HS-27A (cell line): ENCODE measurements around the gene ARHGAP42.
A peak's percentile ranks its signal among the peaks of the same experiment; 100 is the strongest.
"Not testable (repeated sequence)": the region's sequence is repeated elsewhere in the genome, so short reads cannot be mapped to it uniquely, and the experiment has no call there.

ENCODE experiments used
- DNase-seq: peaks from one replicate; pipeline ENCODE4 v3.0.0-alpha.2; 2012; ENCODE audit warnings: low read depth, missing footprints

The ARHGAP42 gene

DNA sequence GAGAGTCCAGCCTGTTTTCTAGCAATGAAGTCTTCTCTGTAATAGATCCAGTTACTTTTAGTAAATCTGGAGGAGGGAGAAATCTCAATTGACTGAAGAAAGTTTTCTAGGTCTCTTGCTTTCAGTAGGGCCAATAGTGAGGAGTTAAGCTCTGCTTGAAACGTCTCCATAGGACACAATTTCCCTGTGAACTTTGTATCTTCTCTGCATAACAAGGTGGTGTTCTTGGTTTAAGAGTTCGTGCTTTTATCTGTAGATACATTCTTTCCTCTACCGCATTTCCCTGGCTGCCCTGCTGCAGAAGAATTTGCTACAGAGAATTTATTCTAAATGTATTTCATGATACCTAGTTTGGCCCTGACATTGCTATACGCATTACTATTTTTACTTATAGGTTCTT lies 183.1 kb downstream of the ARHGAP42 start:
- DNase-seq = no peak

DNA sequence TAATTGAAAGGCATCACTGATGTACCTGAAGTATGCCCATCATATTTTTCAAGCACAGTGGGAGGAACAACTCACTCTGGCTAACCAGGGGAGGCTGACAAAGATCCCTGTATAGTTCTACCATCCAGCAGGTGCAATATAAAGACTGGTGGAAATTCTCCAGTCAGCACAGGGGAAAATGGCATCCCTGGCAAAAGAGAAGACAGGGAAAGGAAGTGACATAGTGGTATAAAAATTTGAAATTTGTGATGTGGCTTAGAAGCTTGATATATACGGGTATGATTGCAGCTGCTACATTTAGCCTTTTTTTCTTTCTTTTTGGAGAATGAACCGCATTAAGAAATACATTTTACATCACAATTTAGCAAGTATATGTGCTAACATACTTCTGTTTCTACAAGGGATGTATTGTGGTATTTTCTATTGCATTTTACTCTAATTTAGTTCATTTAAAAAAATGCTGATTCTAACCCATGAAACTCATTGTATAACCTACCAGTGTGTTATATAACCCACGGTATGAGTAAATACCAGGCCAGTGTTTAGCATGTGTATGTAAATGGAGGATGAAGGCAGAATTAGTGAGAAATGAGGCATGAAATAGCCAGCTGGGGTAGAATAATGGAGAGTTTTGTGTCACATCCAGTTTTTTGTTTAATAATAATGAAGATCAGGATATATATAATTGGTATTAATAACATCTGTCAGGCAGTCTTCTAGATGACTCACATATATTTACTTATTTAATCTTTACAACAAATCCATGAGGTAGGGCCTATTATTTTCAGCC lies 186.1 kb downstream of the ARHGAP42 start:
- no peak for DNase-seq

DNA sequence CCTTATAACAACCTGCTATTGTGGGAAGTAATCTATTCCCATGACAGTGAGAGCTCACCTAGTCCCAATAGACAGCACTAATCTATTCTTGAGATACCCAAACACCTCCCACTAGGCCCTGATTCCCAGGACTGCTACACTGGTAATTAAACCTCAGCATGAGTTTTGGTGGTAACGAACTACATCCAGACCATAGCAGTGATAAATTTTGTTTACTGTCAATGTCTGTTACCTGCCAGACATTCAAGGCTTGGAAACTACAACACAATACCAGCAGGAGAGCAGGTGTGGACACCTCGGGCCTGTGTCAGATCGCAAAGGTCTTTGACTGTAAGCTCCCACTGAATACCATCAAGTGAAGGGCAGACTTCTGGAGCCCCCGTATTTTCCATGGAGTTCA lies 187.1 kb downstream of the ARHGAP42 start:
- no peak for DNase-seq

DNA sequence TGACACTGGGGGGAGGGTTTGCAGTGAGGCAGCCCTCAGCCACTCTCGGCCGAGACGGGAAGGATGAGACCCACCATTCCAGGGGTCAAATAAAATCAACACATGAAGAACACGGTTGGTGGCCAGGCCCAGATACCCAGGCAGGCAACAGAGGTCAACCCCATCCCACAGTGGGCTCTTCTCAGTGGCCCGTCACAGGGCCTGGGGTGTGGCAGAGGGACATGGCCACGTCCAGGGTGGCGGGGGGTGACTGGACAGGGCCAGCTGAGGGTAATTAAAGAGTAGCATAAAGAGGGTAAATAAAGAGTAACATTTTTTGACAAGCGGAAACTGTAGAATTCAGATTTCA lies 188.4 kb downstream of the ARHGAP42 start:
- no peak for DNase-seq

DNA sequence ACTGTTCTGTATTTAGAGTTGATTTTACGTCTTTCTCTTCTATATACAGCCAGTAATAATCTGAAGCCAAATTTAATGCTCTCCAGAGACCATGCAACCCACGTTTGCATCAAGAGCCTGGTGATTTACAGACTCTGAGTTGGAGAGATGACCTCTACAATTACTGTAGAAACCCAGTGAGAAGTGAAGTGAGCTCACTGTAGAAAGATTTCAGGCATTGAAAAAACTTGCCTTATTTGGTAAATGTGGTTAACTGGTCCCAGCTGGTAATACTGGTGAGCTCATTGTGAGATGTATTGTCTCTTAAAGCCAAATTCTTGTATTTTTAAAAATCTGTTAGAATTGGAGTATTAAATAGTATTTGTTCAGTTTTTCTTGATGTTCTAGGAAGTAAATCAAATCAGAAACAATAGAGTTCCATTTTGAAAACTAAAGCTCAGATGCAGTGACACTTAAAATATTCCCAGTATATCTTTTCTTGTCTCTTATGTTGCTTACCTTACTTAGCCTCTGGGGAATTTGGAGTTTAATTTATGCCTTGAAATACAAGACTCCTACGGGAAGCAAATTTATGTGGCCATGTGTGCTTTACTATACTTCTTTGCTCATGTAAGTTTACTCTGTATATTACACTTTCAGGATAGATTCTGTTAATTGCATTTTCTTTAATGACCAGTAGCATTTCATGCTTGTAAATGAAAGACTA lies 189.9 kb downstream of the ARHGAP42 start:
- DNase-seq = peak; percentile 71

DNA sequence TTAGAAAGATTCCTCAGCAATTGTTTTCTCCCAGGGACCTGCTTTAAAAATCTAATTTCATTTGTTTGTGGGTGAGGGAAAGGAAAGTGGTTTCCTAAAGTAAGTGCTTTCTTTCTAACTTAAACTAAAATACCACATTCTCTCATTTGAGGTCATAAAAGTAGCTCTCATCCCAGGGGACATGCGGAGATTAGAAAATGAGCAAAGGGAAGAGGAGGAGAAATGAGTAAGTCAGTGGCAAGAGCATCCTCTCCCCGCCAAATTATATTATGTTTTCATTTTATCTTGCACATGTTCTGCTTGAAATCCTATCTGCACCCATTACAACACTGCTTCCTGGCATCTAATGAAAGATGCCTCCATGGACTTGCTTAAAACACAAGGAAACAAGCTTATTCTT lies 191.4 kb downstream of the ARHGAP42 start:
- DNase-seq = no peak

DNA sequence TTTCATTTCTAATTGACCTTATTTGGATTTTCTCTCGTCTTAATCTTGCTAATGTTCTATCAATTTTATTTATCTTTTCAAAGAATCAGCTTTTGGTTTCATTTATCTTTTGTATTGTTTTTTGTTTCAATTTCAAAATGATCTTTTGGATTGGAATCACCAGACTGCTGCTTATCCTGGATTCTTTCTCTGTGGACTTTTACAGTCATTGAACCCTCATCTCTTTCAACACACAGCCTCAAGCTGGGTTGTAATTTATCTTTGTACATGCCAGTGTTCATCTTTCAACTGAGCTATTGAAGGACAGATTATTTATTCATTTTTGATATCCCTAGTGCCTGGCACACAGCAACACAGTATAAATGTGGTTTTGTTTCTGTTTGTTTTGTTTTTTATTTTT lies 195.9 kb downstream of the ARHGAP42 start:
- no peak for DNase-seq

DNA sequence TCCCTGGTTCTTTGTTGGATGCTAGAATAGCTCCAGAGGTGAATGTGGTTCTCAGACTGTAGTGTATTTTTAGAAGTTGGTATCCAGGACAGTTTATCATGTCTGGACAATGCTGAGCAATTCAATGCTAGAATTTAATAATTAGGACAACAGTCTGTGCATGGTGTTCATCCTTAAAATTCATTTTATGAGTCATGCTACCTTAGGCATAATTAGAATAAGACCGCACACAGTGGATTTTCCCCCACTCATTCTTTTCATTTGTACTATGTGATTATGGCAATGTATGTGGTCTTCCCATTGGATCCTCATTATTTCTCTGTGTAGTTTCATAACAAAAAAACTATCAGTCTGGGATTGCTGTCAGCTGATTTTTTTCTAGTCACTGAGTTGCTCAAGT lies 196.7 kb downstream of the ARHGAP42 start:
- DNase-seq = no peak

DNA sequence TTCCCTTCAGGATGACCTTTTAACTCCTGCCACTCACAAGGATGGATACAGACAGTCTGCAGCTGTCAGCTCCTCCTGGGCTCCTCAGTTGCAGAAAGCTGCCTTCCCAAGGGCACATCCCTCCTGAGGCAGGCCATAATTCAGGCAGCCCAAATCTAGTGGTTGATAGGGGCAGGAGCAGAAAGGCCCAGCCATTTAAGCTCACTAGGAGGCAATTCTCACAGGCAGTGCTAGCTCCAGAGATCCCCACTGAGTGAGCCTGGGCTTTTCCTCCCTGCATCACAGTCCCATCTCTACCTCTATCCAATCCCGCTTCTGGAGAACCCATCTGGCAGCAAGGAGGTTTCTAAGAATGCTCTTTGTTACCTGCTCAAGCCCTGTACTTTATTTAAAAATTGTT lies 200.6 kb downstream of the ARHGAP42 start:
- no peak for DNase-seq

DNA sequence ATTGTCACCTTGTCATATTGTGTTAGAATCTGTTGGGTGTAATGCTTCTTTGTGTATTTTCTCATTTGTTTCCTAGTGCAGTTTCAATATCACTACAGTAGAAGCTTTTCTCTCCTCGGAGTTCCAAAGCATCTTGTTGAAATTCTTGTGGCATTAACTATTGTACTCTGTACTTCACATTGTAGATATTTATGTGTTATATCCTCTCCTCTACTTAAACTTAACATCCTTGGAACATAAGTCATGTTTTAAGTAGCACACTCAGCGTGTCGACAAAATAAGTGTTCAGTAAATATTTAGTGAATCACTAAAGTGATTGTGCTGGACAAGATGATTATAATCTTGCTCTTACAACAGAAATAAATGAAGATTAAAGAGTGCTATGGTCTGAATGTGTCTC lies 201.7 kb downstream of the ARHGAP42 start:
- DNase-seq = no peak

DNA sequence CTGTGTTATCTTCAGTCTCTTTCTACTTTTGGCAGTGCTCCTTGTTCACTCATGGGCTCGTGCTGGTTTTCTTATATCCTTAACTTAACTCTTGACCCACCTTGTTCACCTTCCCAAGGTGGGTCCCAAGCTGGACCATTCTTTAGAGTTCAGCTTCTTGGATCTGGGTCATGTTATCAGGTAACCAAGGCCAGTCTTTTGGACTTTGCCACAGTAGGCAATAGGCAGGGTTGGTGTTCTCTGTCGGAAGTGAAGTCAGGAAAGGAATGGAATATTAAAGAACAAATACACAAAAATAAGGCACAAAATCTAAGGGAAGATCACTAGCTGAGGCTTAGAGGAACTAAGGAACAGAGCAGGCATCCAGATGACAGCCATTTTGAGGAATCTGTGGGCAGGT lies 202.7 kb downstream of the ARHGAP42 start:
- no peak for DNase-seq

DNA sequence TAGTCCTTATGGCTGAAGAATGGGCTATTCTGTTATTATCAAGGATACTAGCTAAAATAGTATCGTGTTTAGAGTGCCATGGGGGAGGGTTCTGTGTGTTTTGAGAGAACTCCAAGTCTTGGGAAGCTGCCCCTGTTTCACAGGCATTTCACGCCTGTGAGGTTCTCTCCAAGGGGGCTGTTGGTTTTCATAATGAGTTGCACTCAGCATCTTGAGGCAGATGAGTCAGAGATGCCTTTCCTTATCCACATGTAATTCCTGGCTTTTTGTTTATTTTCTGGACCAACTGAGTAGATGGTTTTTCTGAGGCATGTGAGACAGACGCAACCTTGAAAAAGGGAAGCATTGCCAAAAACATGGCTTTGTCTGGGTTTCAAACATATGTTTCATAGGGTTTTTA lies 203.7 kb downstream of the ARHGAP42 start:
- peak; percentile 39 for DNase-seq

DNA sequence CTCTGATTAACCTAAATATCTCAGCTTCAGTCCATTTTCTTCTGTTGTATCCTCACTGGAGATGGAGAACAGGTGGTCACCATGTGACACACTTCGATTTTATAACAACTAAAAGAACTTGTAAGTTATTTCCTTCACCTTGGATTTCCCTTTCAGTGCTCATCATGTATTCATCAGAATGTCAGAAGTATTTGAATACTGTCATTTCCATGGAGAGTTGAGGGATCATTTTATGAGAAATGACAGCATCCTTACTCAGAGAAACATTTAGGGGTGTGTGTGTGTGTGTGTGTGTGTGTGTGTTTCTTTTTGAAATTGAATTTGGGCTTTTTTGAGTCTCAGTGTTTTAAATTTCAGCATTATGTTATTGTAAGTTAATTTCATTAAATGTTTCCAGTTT lies 205.8 kb downstream of the ARHGAP42 start:
- no peak for DNase-seq

DNA sequence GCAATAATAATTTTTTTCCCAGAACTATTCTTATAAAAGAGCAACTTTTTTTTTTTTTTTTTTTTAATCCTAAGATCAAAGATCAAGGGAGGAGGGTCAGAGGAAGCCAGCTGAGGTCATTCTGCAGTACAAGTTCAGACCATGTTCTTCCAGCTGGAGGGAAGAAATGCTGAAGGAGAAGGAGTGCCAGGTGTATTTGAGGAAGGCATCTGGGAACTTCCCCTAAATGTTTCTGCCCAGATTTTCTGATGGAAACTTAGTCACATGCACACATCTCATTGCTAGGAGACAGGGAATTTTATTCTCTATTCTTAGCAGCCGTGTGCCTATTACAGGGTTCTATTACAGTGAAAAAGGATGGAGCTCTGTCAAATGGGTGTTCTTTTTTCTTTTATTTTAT lies 208.4 kb downstream of the ARHGAP42 start:
- DNase-seq = no peak

DNA sequence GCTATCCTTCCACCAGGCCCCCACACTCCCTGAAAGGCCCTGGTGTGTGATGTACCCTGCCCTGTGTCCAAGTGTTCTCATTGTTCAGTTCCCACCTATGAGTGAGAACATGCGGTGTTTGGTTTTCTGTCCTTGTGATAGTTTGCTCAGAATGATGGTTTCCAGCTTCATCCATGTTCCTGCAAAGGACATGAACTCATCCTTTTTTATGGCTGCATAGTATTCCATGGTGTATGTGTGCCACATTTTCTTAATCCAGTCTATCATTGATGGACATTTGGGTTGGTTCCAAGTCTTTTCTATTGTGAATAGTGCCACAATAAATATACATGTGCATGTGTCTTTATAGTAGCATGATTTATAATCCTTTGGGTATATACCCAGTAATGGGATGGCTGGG lies 208.9 kb downstream of the ARHGAP42 start:
- not testable (repeated sequence) for DNase-seq

DNA sequence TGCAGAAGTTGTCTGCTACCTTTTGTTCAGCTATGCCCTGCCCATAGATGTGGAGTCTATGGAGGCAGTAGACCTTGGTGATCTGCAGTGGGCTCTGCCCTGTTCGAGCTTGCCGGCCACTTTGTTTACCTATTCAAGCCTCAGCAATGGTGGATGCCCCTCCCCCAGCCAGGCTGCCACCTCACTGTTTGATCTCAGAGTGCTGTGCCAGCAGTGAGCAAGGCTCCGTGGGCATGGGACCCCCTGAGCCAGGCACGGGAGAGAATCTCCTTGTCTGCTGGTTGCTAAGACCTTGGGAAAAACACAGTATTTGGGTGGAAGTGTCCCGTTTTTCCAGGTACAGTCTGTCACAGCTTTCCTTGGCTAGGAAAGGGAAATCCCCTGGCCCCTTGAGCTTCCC lies 214.4 kb downstream of the ARHGAP42 start:
- DNase-seq = not testable (repeated sequence)

DNA sequence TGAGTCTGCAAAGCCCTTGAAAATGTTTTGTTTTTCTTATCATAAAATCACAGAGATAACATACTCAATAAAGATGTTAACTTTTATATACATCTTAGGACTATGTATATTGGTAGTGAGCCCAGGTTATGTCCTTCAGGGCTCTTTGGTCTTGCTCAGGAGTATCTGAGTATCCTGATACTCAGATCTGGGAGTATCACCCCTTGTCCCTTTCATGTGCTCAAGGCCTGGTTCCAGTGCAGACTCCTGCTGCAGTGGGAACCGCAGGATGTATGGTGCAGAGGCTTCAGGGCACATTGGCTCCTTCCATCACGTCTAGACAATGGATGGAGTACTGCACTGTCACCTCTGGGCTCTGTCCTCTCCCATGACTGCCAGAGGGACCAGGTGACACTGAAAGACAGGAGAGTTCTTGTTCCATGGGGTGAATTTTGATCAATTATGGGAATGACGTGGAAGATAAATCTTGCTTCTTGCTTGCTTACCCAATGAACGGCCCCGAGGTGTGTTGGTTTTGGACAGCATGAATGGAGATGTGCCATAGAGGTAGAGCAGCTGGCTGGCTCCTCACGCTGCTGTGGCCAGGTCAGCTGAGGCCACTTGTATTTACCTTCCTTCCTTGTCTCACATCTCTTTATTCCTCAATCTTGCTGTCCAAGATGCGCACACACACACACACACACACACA lies 215.5 kb downstream of the ARHGAP42 start:
- DNase-seq = no peak

DNA sequence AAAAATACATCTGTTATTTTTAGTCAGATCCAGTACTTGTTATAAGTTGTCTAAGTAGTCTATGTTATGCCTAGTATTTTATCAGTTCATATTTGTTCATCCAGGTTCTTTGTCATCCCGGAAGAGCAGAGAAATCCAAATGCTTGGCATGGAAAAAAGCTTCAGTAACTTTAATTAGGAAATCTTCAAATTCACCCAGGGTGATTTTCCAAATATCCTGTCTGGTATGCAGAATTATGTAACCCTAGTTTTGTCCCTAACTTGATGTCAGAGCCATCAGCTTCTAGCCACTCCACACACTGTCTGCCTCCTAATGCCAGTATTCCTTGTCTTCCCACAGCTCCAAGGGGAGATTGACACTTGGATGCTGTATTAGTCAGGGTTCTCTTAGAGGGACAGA lies 216.2 kb downstream of the ARHGAP42 start:
- no peak for DNase-seq

DNA sequence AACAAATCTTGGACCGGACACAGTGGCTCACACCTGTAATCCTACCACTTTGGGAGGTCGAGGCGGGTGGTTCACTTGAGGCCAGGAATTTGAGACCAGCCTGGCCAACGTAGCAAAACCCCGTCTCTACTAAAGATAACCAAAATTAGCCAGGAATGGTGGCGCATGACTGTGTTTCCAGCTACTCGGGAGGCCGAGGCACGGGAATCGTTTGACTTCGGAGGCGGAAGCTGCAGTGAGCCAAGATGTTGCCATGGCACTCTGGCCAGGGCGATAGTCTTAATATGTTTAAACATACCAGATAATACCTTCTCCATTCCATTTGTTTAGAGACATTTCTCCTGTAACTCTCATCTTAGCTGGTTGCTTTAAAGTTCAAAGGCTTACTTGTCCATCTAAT lies 218.6 kb downstream of the ARHGAP42 start:
- no peak for DNase-seq

DNA sequence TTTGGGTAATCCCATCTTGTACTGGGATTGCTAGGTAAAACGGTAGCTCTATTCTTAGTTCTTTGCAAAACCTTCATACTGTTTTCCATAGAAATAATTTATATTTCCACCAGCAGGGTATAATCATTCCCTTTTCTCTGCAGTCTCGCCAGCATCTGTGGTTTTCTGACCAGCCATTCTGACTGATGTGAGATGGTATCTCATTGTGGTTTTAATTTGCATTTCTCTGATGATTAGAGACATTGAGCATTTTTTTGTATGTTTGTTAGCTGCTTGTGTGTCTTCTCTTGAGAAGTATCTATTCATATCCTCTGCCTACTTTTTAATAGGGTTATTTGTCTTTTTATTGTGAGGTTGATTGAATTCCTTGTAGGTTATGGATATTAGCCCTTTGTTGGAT lies 221.7 kb downstream of the ARHGAP42 start:
- no peak for DNase-seq

DNA sequence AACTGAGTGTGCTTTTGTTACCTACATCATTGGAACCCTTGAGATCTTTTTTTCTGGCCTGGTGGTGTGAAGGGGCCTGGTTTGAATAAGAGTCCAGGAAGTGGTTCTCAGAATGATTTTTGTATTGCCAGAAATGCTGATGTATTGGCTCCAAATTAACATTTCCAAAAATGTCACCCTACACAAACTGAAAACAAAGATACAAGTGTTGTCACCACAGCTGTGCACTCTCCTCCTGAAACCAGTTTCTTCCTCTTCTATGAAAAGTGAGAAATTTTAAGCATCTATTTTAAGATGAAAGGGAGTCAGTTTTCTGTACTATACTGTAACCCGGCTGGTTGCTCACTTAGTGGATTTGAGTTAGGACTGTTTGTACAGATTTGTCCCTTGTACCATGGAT lies 223.7 kb downstream of the ARHGAP42 start:
- no peak for DNase-seq

DNA sequence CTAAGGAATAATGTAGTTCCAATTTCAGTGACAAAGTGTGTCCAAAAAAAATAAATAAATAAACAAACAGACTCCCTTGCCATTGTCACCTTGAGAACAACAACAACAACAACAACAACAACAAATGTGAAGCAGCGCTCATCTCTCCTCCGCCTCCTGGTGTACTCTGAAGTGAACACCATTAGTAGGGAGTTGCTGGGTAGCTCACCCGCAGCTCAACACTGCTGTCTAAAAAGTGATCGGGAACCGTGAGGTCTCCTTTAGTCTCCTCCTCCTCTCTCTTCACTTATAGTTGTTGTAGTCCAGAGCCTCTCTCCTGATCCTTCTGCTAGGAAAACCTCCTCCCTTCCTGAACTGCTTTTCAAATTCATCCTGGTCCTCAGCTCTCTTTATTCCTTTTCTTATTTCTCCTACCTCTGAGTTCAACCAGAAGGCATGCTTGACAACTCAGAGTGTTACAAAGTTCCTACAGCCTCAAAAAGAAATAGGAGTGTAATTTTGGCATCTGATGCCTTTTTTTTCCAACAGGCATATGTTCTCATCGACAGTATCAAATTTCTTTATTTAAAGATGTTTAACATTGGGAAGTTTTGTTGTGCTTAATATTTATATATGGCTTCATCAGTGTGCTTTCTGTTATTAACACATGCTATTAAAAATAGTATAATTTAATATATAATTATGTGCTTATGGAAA lies 227.5 kb downstream of the ARHGAP42 start:
- DNase-seq = no peak
